Breast epithelium (tissue), 4 donors: ENCODE measurements around the gene GLIS1. TPM values are rescaled to one million over a fixed set of nuclear protein-coding genes. Genes with fewer than 3 reads are reported as not detected.

Source experiments
- DNase-seq, 2 donors: peaks; one replicate each; pipeline ENCODE4 v3.0.0-alpha.2; 2019; ENCODE audit warnings: low spot score in 2 of 2
- H3K27ac ChIP-seq, 2 donors: fragments of 200-600 bp; sonication (generic) in 1 of 2; one replicate each; pipeline ENCODE4 v1.5.1; 2016 to 2019; ENCODE audit warnings: mild to moderate bottlenecking in 1 of 2
- H3K27me3 ChIP-seq, 2 donors: fragments of 200-600 bp; sonication (generic) in 1 of 2; one replicate each; pipeline versions ENCODE4 v1.5.1 to v1.6.0; 2017 to 2019; ENCODE audit warnings: control low read depth in 1 of 2, mild to moderate bottlenecking in 1 of 2
- H3K36me3 ChIP-seq: fragments of 200-600 bp; one replicate; pipeline ENCODE4 v1.5.1; 2019
- H3K4me1 ChIP-seq, 2 donors: fragments of 200-600 bp; sonication (generic); one replicate each; pipeline ENCODE4 v1.5.1; 2016 to 2019; ENCODE audit warnings: control low read depth in 1 of 2
- H3K4me3 ChIP-seq, 3 donors: fragments of 200-600 bp; sonication (generic); 1 replicate in 2 of 3; 2 replicates in 1 of 3; pipeline ENCODE4 v1.5.1; 2016 to 2019; ENCODE audit warnings: mild to moderate bottlenecking in 3 of 3, moderate library complexity in 2 of 3
- H3K9me3 ChIP-seq, 2 donors: fragments of 200-600 bp; sonication (generic) in 1 of 2; one replicate each; pipeline ENCODE4 v1.5.1; 2016 to 2019; ENCODE audit warnings: control low read depth in 1 of 2
- POLR2A ChIP-seq: fragments of 450-650 bp; IDR thresholded peaks from one replicate; pipeline ENCODE4 v1.6.1; 2016; ENCODE audit warnings: antibody characterized with exemption, mild to moderate bottlenecking, moderate library complexity
- POLR2AphosphoS5 ChIP-seq, 3 donors: sonication (generic); formaldehyde crosslinking; IDR thresholded peaks; one replicate each; pipeline ENCODE4 v1.6.1; 2017; ENCODE audit warnings: antibody characterized with exemption in 3 of 3
- intact Hi-C: fragments of 100-400 bp; cut with DNase I; formaldehyde crosslinking; loops from one replicate; pipeline ENCODE4 v1.15.1; 2023; ENCODE audit warnings: low total_unique reads
- total RNA-seq, 3 donors: library from RNA; depleted of rRNA; stranded (reverse); fragments of >200 nt; gene quantifications; one replicate each; pipeline ENCODE4 v1.1.0, GENCODE V29; 2016
- TF ChIP-seq, protein P1 (sequence below), 3 donors: fragments of 450-650 bp; IDR thresholded peaks; one replicate each; pipeline ENCODE4 v1.5.1; 2016 to 2017; ENCODE audit warnings: antibody characterized with exemption in 3 of 3, mild to moderate bottlenecking in 3 of 3, moderate library complexity in 3 of 3

Gene GLIS1
- total RNA-seq, 3 donors from 2014 or later, result 0.16 to 2.0 (median 0.59) TPM

DNA sequence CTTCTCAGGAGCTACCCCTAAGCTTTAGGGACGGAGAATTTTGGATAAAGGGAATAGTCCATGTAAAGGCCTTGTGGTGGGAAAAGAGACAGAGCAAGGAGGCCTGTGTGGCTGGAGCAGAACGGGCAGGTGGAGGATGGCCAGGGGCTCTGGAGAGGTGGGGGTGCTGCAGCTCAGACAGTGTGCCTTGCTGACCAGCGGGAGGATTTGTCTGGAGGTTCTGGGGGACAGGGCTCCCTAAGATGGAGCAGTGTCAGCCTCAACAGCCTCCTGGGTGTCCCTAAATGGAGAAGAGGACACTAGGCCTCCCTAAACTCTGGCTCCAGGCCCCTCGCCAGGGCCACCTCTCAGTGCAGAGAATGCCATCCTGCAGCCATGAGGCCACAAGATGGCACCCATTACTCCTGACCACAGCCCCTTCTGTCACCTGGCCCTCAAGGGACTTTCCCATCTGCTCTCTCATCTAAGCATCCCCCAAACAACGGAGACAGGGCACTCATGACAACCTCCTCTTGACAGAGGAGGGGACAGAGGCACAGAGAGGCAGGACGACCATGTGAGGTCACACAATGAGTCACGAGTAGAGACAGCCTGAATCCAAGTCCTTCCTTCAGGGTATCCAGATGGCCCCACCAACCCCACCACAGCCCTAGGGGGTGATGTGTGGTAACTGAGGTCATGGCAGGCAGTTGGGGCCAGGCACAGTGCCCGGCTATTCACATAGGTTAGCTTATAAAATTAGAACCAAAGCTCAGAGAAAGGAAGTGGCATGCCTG is 185.0 kb downstream of the GLIS1 start:
- intact Hi-C loops, result no loop called here
- Histone ChIP-seq H3K4me3 (no peak overlapping the region), H3K27ac (no peak overlapping the region), H3K36me3 (no peaks in the 10 kb centered on the region), H3K27me3 (no peaks in the 10 kb centered on the region), H3K9me3 (no peaks in the 10 kb centered on the region), H3K4me1 (no peaks in the 10 kb centered on the region)
- DNase-seq, result peak in 1 of 2 donors; percentile 39
- TF ChIP-seq POLR2A, result no peak
- no peak for TF ChIP-seq POLR2AphosphoS5 (IDR thresholded peaks at IDR 0.05)
- TF ChIP-seq, protein P1, sequence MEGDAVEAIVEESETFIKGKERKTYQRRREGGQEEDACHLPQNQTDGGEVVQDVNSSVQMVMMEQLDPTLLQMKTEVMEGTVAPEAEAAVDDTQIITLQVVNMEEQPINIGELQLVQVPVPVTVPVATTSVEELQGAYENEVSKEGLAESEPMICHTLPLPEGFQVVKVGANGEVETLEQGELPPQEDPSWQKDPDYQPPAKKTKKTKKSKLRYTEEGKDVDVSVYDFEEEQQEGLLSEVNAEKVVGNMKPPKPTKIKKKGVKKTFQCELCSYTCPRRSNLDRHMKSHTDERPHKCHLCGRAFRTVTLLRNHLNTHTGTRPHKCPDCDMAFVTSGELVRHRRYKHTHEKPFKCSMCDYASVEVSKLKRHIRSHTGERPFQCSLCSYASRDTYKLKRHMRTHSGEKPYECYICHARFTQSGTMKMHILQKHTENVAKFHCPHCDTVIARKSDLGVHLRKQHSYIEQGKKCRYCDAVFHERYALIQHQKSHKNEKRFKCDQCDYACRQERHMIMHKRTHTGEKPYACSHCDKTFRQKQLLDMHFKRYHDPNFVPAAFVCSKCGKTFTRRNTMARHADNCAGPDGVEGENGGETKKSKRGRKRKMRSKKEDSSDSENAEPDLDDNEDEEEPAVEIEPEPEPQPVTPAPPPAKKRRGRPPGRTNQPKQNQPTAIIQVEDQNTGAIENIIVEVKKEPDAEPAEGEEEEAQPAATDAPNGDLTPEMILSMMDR (IDR thresholded peaks at IDR 0.05), result no peak

DNA sequence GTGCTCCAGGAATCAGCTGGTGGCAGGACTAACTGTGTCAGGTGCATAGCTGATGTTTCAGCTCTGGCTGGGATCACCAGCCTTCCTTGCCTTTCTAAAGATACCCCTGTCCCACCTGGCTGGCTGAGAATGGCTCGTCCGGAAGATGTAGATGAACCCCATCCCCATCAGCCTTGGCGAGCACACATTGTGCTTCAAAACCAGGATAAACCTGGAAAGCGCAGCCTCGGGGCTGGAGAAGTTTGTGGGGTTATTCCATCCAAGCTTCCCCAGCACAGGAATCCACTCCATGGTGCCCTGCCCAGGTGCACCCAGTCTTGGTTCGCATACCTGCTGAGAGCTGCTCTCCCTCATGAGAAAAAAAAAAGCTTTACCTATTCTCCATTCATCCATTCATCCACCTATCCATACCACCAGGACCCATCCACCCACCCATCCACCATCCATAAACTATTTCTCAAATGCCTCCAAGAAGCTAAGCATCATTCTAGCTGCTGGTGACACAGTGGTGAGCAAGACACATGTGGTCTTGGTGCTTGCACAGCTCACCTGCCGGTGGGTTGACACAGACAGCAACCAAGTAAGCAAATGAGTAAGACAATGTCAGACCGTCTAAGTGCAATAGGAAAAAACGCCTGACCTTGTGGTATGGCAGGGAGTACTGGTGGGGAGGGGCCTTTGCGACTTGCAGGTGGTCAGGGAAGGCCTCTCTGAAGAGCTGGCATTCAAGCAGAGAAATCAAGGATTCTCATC is 185.8 kb downstream of the GLIS1 start:
- no peaks in the 10 kb centered on the region for H3K9me3 ChIP-seq
- H3K36me3 ChIP-seq, result no peaks in the 10 kb centered on the region
- TF ChIP-seq, protein P1 (IDR thresholded peaks at IDR 0.05), result no peak
- TF ChIP-seq POLR2A, result no peak
- TF ChIP-seq POLR2AphosphoS5 (IDR thresholded peaks at IDR 0.05), result no peak
- peak in 1 of 2 donors; percentile 24 for DNase-seq
- intact Hi-C loops, result no loop called here
- H3K4me1 ChIP-seq, result no peaks in the 10 kb centered on the region
- H3K27ac ChIP-seq, result no peak overlapping the region
- H3K27me3 ChIP-seq, result no peaks in the 10 kb centered on the region
- H3K4me3 ChIP-seq, result no peak overlapping the region

DNA sequence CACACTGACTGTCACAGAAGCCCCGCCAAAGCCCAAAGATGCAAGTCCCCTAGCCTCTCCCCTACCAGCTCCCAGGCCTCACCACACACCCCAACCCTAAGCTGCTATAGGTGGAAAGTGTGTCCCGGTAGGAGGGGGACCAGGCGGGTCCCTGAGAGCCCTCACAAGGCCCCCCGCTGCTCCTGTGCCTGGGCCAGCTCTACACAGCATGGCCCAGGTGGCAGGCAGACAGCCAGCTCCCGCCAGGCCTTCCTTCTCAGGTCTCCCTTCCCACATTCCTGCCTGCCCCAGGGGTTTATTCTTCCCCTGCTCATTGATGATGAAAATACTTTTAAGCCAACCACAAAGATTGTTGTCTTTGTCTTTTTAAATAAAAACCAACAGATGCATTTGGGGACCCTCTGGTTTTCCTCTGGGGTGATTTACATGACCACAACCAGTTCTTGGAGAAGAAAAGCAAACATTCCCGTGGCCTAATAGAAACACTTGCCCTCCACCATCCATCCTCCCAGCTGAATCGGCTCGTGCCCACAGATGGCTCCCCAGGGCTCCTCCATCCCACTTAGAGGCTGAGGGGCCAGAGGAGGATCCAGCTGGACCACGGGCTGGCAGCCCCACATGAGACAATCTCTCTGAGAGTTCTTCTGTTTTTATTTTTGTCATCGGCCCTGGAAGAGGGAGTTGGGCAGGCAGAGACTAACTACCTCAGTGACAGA is 186.7 kb downstream of the GLIS1 start:
- Histone ChIP-seq H3K9me3 (no peaks in the 10 kb centered on the region), H3K4me1 (no peaks in the 10 kb centered on the region), H3K27me3 (no peaks in the 10 kb centered on the region), H3K27ac (no peak overlapping the region), H3K4me3 (no peak overlapping the region), H3K36me3 (no peaks in the 10 kb centered on the region)
- DNase-seq, result peak in 1 of 2 donors; percentile 45
- no peak for TF ChIP-seq POLR2A
- TF ChIP-seq, protein P1 (IDR thresholded peaks at IDR 0.05), result no peak
- no peak for TF ChIP-seq POLR2AphosphoS5 (IDR thresholded peaks at IDR 0.05)
- intact Hi-C loops, result no loop called here

DNA sequence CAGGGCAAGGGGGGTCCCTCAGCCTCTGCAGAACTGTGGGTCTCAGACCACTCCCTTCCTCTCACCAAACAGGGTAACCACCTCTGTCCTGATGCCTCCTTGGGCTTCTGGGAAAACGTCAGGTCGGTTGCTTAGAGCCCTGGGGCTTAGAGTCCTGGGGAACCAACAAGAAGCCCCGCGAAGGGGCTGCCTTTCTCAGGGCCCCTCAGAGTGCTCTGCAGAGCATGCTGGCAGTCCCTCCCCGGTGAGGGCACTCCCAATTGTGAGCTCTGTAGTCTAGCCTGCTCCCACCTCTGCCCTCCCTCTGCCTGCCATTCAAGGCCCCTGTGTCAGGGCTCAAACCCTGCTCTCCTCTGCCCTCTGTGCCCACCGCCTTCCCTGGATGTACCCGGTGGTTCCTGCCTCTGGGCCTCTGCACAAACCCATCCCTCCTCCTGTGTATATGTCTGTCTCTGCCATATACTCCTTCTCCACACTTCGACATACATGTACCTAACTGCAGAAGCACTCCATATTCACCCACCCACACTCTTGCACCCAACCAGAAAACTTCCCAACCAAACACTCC is 187.5 kb downstream of the GLIS1 start:
- H3K4me3 ChIP-seq, result no peak overlapping the region
- no peaks in the 10 kb centered on the region for H3K36me3 ChIP-seq
- DNase-seq, result peak in 1 of 2 donors; percentile 37
- no peak overlapping the region for H3K27ac ChIP-seq
- no peaks in the 10 kb centered on the region for H3K9me3 ChIP-seq
- no peaks in the 10 kb centered on the region for H3K27me3 ChIP-seq
- TF ChIP-seq POLR2A, result no peak
- TF ChIP-seq, protein P1 (IDR thresholded peaks at IDR 0.05), result no peak
- TF ChIP-seq POLR2AphosphoS5 (IDR thresholded peaks at IDR 0.05), result no peak
- H3K4me1 ChIP-seq, result no peaks in the 10 kb centered on the region
- intact Hi-C loops, result no loop called here
